ENCODE results near the gene RECQL.
"Not testable (repeated sequence)": the region's sequence is repeated elsewhere in the genome, so short reads cannot be mapped to it uniquely, and the experiment has no call there.

Gene RECQL

DNA sequence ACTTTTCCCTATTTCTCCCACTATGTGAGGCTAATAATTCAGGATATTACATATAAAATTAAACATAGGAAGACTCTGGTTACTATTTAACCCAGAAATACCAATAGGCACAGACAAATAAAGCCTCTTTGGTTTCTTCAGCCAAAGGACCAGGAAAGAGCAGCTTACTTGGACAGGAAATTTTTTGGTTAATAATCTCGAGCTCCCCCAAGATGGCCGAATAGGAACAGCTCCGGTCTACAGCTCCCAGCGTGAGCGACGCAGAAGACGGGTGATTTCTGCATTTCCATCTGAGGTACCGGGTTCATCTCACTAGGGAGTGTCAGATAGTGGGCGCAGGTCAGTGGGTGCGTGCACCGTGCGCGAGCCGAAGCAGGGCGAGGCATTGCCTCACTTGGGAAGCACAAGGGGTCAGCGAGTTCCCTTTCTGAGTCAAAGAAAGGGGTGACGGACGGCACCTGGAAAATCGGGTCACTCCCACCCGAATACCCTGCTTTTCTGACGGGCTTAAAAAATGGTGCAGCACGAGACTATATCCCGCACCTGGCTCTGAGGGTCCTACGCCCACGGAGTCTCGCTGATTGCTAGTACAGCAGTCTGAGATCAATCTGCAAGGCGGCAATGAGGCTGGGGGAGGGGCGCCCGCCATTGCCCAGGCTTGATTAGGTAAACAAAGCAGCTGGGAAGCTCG, 82.3 kb downstream of the RECQL start:
- not testable (repeated sequence) for DNase-seq

Data from midbrain (tissue), 1 donor.